Chondrocyte (in vitro differentiated cells): ENCODE measurements around the gene RGS3. TPM values are rescaled to one million over a fixed set of nuclear protein-coding genes. Genes with fewer than 3 reads are reported as not detected.
"Not testable (repeated sequence)": the region's sequence is repeated elsewhere in the genome, so short reads cannot be mapped to it uniquely, and the experiment has no call there.

ENCODE experiments used
- DNase-seq: peaks from one replicate; pipeline ENCODE4 v3.0.0; 2021; ENCODE audit warnings: mixed read lengths, low spot score
- H3K27ac Mint-ChIP-seq: one replicate; pipeline ENCODE4 v1.8.0; 2021; ENCODE audit warnings: mild to moderate bottlenecking, moderate library complexity, mixed read lengths; ENCODE audit not compliant: unreplicated experiment
- H3K27me3 Mint-ChIP-seq: 2 replicates; pipeline ENCODE4 v1.8.0; 2021; ENCODE audit warnings: low read depth, mixed read lengths
- H3K36me3 Mint-ChIP-seq: 2 replicates; pipeline ENCODE4 v1.8.0; 2021; ENCODE audit warnings: low read depth, mixed read lengths
- H3K4me1 Mint-ChIP-seq: 2 replicates; pipeline ENCODE4 v1.8.0; 2021; ENCODE audit warnings: low read depth, mild to moderate bottlenecking, mixed read lengths
- H3K4me3 Mint-ChIP-seq: one replicate; pipeline ENCODE4 v1.8.0; 2021; ENCODE audit warnings: mild to moderate bottlenecking, moderate library complexity, mixed read lengths; ENCODE audit not compliant: unreplicated experiment
- H3K9me3 Mint-ChIP-seq: 2 replicates; pipeline ENCODE4 v1.8.0; 2021; ENCODE audit warnings: low read depth, mixed read lengths
- CTCF ChIP-seq: fragments of 200-600 bp; sonication (generic); IDR thresholded peaks from 2 replicates; pipeline ENCODE4 v1.5.0; 2021; ENCODE audit warnings: antibody characterized with exemption, mild to moderate bottlenecking, moderate library complexity
- total RNA-seq: library from RNA; stranded (reverse); gene quantifications from 3 replicates; pipeline ENCODE4 v1.2.1, GENCODE V29; 2021

Gene RGS3
- total RNA-seq, 1 donor from 2014 or later = 55.2 TPM

GRCh38 chr9:113486327-113486726 is 22.8 kb downstream of the RGS3 start:
- H3K4me1 Mint-ChIP-seq = peaks cover 30% of the 10 kb centered on the region
- no peaks in the 10 kb centered on the region for H3K27me3 Mint-ChIP-seq
- TF ChIP-seq CTCF = no peak
- H3K27ac Mint-ChIP-seq = no peak overlapping the region
- DNase-seq = no peak
- H3K9me3 Mint-ChIP-seq = no peaks in the 10 kb centered on the region
- H3K36me3 Mint-ChIP-seq = no peaks in the 10 kb centered on the region
- H3K4me3 Mint-ChIP-seq = no peak overlapping the region

- no peak overlapping the region for H3K27ac Mint-ChIP-seq
- no peaks in the 10 kb centered on the region for H3K36me3 Mint-ChIP-seq
- no peak overlapping the region for H3K4me3 Mint-ChIP-seq
- TF ChIP-seq CTCF = no peak
- no peaks in the 10 kb centered on the region for H3K9me3 Mint-ChIP-seq
- H3K4me1 Mint-ChIP-seq = peaks cover 38% of the 10 kb centered on the region
- DNase-seq = no peak
- H3K27me3 Mint-ChIP-seq = no peaks in the 10 kb centered on the region
Measured at GRCh38 chr9:113488071-113488470, 24.5 kb downstream of the RGS3 start.

GRCh38 chr9:113488490-113488889 is 25.0 kb downstream of the RGS3 start:
- no peak for TF ChIP-seq CTCF
- no peak for DNase-seq
- no peak overlapping the region for H3K4me3 Mint-ChIP-seq
- H3K27ac Mint-ChIP-seq = no peak overlapping the region
- peaks cover 39% of the 10 kb centered on the region for H3K4me1 Mint-ChIP-seq
- H3K9me3 Mint-ChIP-seq = no peaks in the 10 kb centered on the region
- no peaks in the 10 kb centered on the region for H3K36me3 Mint-ChIP-seq
- H3K27me3 Mint-ChIP-seq = no peaks in the 10 kb centered on the region

- H3K27me3 Mint-ChIP-seq, H3K36me3 Mint-ChIP-seq, H3K27ac Mint-ChIP-seq, H3K9me3 Mint-ChIP-seq, H3K4me3 Mint-ChIP-seq, DNase-seq: not testable (repeated sequence)
- peaks cover 19% of the 10 kb centered on the region for H3K4me1 Mint-ChIP-seq
Measured at GRCh38 chr9:113491147-113491546, 27.6 kb downstream of the RGS3 start.

- no peaks in the 10 kb centered on the region for H3K36me3 Mint-ChIP-seq
- no peaks in the 10 kb centered on the region for H3K9me3 Mint-ChIP-seq
- no peak for DNase-seq
- peak overlapping the region; percentile 32 for H3K27ac Mint-ChIP-seq
- H3K4me1 Mint-ChIP-seq = peaks cover 19% of the 10 kb centered on the region
- no peak overlapping the region for H3K4me3 Mint-ChIP-seq
- H3K27me3 Mint-ChIP-seq = no peaks in the 10 kb centered on the region
- no peak for TF ChIP-seq CTCF
Measured at GRCh38 chr9:113492343-113493202, 29.0 kb downstream of the RGS3 start.

GRCh38 chr9:113493203-113493520 is 29.6 kb downstream of the RGS3 start:
- H3K4me1 Mint-ChIP-seq = peaks cover 15% of the 10 kb centered on the region
- no peaks in the 10 kb centered on the region for H3K27me3 Mint-ChIP-seq
- H3K9me3 Mint-ChIP-seq = no peaks in the 10 kb centered on the region
- H3K4me3 Mint-ChIP-seq = no peak overlapping the region
- H3K36me3 Mint-ChIP-seq = no peaks in the 10 kb centered on the region
- H3K27ac Mint-ChIP-seq = peak overlapping the region; percentile 32
- TF ChIP-seq CTCF = no peak
- DNase-seq = no peak
